T-cell (primary cell): ENCODE data around the gene TXNDC8. TPM values are rescaled to one million over a fixed set of nuclear protein-coding genes. Genes with fewer than 3 reads are reported as not detected.

Experiments used
- ATAC-seq, 4 experiments: fragments of 200-7000 bp in 3 of 4; fragments of 150-1000 bp in 1 of 4; cut with Tn5 transposase; replicated peaks in 1 of 4; 1 replicate in 3 of 4; 2 replicates in 1 of 4; pipeline ENCODE4 v1.10.0; 2021; ENCODE audit warnings: moderate library complexity in 3 of 4, mild to moderate bottlenecking in 2 of 4, moderate number of reproducible peaks in 1 of 4
- CTCF ChIA-PET, 2 donors: fragments of 300-600 bp; sonication (Branson Sonifier 250); formaldehyde crosslinking; loops; one replicate each; lab custom pipeline; 2022; ENCODE audit warnings: antibody characterized with exemption in 2 of 2; lab: Charles Lee
- POLR2A ChIA-PET, 2 donors: fragments of 300-600 bp; sonication (Branson Sonifier 250); formaldehyde crosslinking; loops; one replicate each; lab custom pipeline; 2022; ENCODE audit warnings: antibody characterized with exemption in 2 of 2; lab: Charles Lee
- DNase-seq, 35 experiments: peaks; one replicate each; pipeline versions ENCODE4 v3.0.0 to v3.0.0-alpha.2; 2013 to 2023
- H3K27ac ChIP-seq: one replicate; pipeline ENCODE4 v1.5.1; 2013; ENCODE audit warnings: low read length
- H3K27me3 ChIP-seq, 2 experiments: replicated peaks in 1 of 2; 1 replicate in 1 of 2; 2 replicates in 1 of 2; pipeline versions ENCODE4 v1.6.1 to v1.7.0; 2013; ENCODE audit warnings: low read length in 1 of 2, mixed read lengths in 1 of 2; ENCODE audit not compliant: control insufficient read depth in 2 of 2, insufficient read depth in 2 of 2; ENCODE audit errors: extremely low read depth in 1 of 2
- H3K36me3 ChIP-seq, 2 donors: 1 replicate in 1 of 2; 2 replicates in 1 of 2; pipeline versions ENCODE4 v1.6.1 to v1.7.0; 2013; ENCODE audit warnings: low read length in 1 of 2; ENCODE audit not compliant: control insufficient read depth in 2 of 2, insufficient read depth in 1 of 2; ENCODE audit errors: extremely low read depth in 1 of 2
- H3K4me1 ChIP-seq, 2 experiments: 1 replicate in 1 of 2; 2 replicates in 1 of 2; pipeline versions ENCODE4 v1.6.1 to v1.7.0; 2013; ENCODE audit warnings: low read length in 2 of 2, mixed read lengths in 1 of 2; ENCODE audit not compliant: insufficient read depth in 2 of 2, control insufficient read depth in 1 of 2; ENCODE audit errors: extremely low read depth in 1 of 2
- H3K4me3 ChIP-seq, 2 donors: 1 replicate in 1 of 2; 2 replicates in 1 of 2; pipeline versions ENCODE4 v1.5.1 to v1.7.0; 2013; ENCODE audit warnings: mild to moderate bottlenecking in 2 of 2, low read length in 1 of 2, moderate library complexity in 1 of 2; ENCODE audit not compliant: control insufficient read depth in 1 of 2; ENCODE audit errors: extremely low read depth in 1 of 2
- H3K9me3 ChIP-seq: 2 replicates; pipeline ENCODE4 v1.7.0; 2013
- H3K27ac Mint-ChIP-seq, 2 donors: one replicate each; pipeline ENCODE4 v1.8.0; 2020 to 2021; ENCODE audit warnings: mild to moderate bottlenecking in 2 of 2, mixed read lengths in 2 of 2
- H3K27me3 Mint-ChIP-seq, 2 donors: one replicate each; pipeline ENCODE4 v1.8.0; 2021 to 2022; ENCODE audit warnings: mixed read lengths in 2 of 2
- H3K36me3 Mint-ChIP-seq: one replicate; pipeline ENCODE4 v1.8.0; 2021; ENCODE audit warnings: mixed read lengths
- H3K4me1 Mint-ChIP-seq, 3 donors: one replicate each; pipeline ENCODE4 v1.8.0; 2020 to 2022; ENCODE audit warnings: mixed read lengths in 3 of 3, mild to moderate bottlenecking in 1 of 3
- H3K4me3 Mint-ChIP-seq, 3 donors: one replicate each; pipeline ENCODE4 v1.8.0; 2020 to 2022; ENCODE audit warnings: mild to moderate bottlenecking in 3 of 3, mixed read lengths in 3 of 3, moderate library complexity in 3 of 3
- H3K9me3 Mint-ChIP-seq, 3 donors: one replicate each; pipeline ENCODE4 v1.8.0; 2020 to 2022; ENCODE audit warnings: mixed read lengths in 3 of 3
- WGBS: methylation state at CpG from one replicate; pipeline ENCODE4 v1.1.5; 2013; ENCODE audit warnings: missing lambda C conversion rate; ENCODE audit not compliant: insufficient coverage; 5-methylcytosine and 5-hydroxymethylcytosine counted together
- total RNA-seq, 35 experiments: library from RNA in 6 of 35; stranded (reverse) in 6 of 35; fragments of 120-200 nt in 1 of 35; gene quantifications; one replicate each; pipeline versions ENCODE4 v1.2.1 to v1.2.4 and lab custom pipeline; 2013 to 2026

The TXNDC8 gene
- total RNA-seq, 5 donors from 2014 or later (not counting 1 experiment from before 2014, with no cell fraction given), result not detected

- CTCF ChIA-PET, result no interaction called here
- Mint-ChIP-seq H3K36me3 (no peaks in the 10 kb centered on the region), H3K27me3 (peaks cover 5 to 6% of the 10 kb centered on the region in 2 donors), H3K4me1 (peaks cover 0 to 2% (median 0%) of the 10 kb centered on the region in 3 donors), H3K4me3 (no peak overlapping the region), H3K27ac (no peak overlapping the region), H3K9me3 (no peaks in the 10 kb centered on the region)
- no peak overlapping the region for H3K27ac ChIP-seq
- WGBS, result no CpG with 5 or more reads among the region's 3 CpGs
- no peaks in the 10 kb centered on the region for H3K27me3 ChIP-seq
- H3K4me3 ChIP-seq, result no peak overlapping the region
- POLR2A ChIA-PET, result no interaction called here
- ATAC-seq (no peak), DNase-seq (no peak)
- H3K36me3 ChIP-seq, result no peaks in the 10 kb centered on the region
- no peaks in the 10 kb centered on the region for H3K9me3 ChIP-seq
- H3K4me1 ChIP-seq, result no peaks in the 10 kb centered on the region
Observed at GRCh38 chr9:110332766-110333165, 4.9 kb downstream of the TXNDC8 start.

GRCh38 chr9:110330484-110331105, 7.1 kb downstream of the TXNDC8 start:
- H3K9me3 Mint-ChIP-seq, result no peaks in the 10 kb centered on the region
- no peak for ATAC-seq
- 100% methylated on average over 1 of the region's 1 CpG for WGBS

GRCh38 chr9:110329639-110330230, 7.9 kb downstream of the TXNDC8 start:
- ATAC-seq (no peak), DNase-seq (no peak)
- H3K27ac ChIP-seq, result no peak overlapping the region
- WGBS, result 36% methylated on average over 2 of the region's 5 CpGs
- ChIA-PET CTCF (no interaction called here), POLR2A (no interaction called here)
- Mint-ChIP-seq H3K27me3 (no peaks in the 10 kb centered on the region), H3K4me3 (no peak overlapping the region), H3K9me3 (no peaks in the 10 kb centered on the region), H3K4me1 (peaks cover 0 to 2% (median 0%) of the 10 kb centered on the region in 3 donors), H3K27ac (no peak overlapping the region), H3K36me3 (no peaks in the 10 kb centered on the region)
- no peaks in the 10 kb centered on the region for H3K9me3 ChIP-seq
- H3K27me3 ChIP-seq, result no peaks in the 10 kb centered on the region
- H3K36me3 ChIP-seq, result no peaks in the 10 kb centered on the region
- H3K4me3 ChIP-seq, result no peak overlapping the region
- H3K4me1 ChIP-seq, result no peaks in the 10 kb centered on the region

More at GRCh38 chr9:110330484-110331105, 7.1 kb downstream of the TXNDC8 start:
- H3K4me1 ChIP-seq, result no peaks in the 10 kb centered on the region
- no peaks in the 10 kb centered on the region for H3K27me3 ChIP-seq
- no peak overlapping the region for H3K27ac Mint-ChIP-seq
- no peak for DNase-seq
- no peak overlapping the region for H3K27ac ChIP-seq
- peaks cover 0 to 2% (median 0%) of the 10 kb centered on the region in 3 donors for H3K4me1 Mint-ChIP-seq
- peaks cover 0 to 4% of the 10 kb centered on the region in 2 donors for H3K27me3 Mint-ChIP-seq
- H3K4me3 Mint-ChIP-seq, result no peak overlapping the region
- ChIA-PET POLR2A (no interaction called here), CTCF (no interaction called here)
- no peak overlapping the region for H3K4me3 ChIP-seq
- H3K9me3 ChIP-seq, result no peaks in the 10 kb centered on the region
- H3K36me3 ChIP-seq, result no peaks in the 10 kb centered on the region
- no peaks in the 10 kb centered on the region for H3K36me3 Mint-ChIP-seq

- no peaks in the 10 kb centered on the region for H3K36me3 ChIP-seq
- DNase-seq, result no peak
- H3K4me3 ChIP-seq, result no peak overlapping the region
- WGBS, result no CpG with 5 or more reads among the region's 1 CpG
- ChIA-PET POLR2A (no interaction called here), CTCF (no interaction called here)
- Mint-ChIP-seq H3K4me1 (no peaks in the 10 kb centered on the region), H3K36me3 (no peaks in the 10 kb centered on the region), H3K27me3 (no peaks in the 10 kb centered on the region), H3K27ac (no peak overlapping the region), H3K9me3 (no peaks in the 10 kb centered on the region), H3K4me3 (no peak overlapping the region)
- H3K9me3 ChIP-seq, result no peaks in the 10 kb centered on the region
- H3K4me1 ChIP-seq, result no peaks in the 10 kb centered on the region
- ATAC-seq, result no peak
- no peaks in the 10 kb centered on the region for H3K27me3 ChIP-seq
- no peak overlapping the region for H3K27ac ChIP-seq
Observed at GRCh38 chr9:110328763-110329162, 8.9 kb downstream of the TXNDC8 start.

- H3K9me3 Mint-ChIP-seq, result no peaks in the 10 kb centered on the region
Observed at GRCh38 chr9:110327716-110328115, 9.9 kb downstream of the TXNDC8 start.

GRCh38 chr9:110323818-110324217, 13.8 kb downstream of the TXNDC8 start:
- peaks cover 0 to 3% of the 10 kb centered on the region in 2 donors for H3K27me3 Mint-ChIP-seq
- H3K9me3 ChIP-seq, result no peaks in the 10 kb centered on the region
- no peaks in the 10 kb centered on the region for H3K36me3 ChIP-seq
- no peaks in the 10 kb centered on the region for H3K36me3 Mint-ChIP-seq
- DNase-seq (no peak), ATAC-seq (no peak)
- no peak overlapping the region for H3K4me3 ChIP-seq
- H3K4me3 Mint-ChIP-seq, result no peak overlapping the region
- ChIA-PET POLR2A (interaction anchor here in 1 of 2 donors (0.6 kb wide), 1 partner anchor 25 kb away, joined by 3 read pairs; no protein-coding TSS in a partner anchor), CTCF (no interaction called here)
- no peak overlapping the region for H3K27ac ChIP-seq
- H3K27ac Mint-ChIP-seq, result no peak overlapping the region
- no peaks in the 10 kb centered on the region for H3K4me1 ChIP-seq
- no peaks in the 10 kb centered on the region for H3K4me1 Mint-ChIP-seq
- no peaks in the 10 kb centered on the region for H3K27me3 ChIP-seq
- H3K9me3 Mint-ChIP-seq, result no peaks in the 10 kb centered on the region

More at GRCh38 chr9:110327716-110328115, 9.9 kb downstream of the TXNDC8 start:
- no peak overlapping the region for H3K4me3 ChIP-seq
- H3K4me1 ChIP-seq, result no peaks in the 10 kb centered on the region
- CTCF ChIA-PET, result no interaction called here
- no peaks in the 10 kb centered on the region for H3K27me3 ChIP-seq
- Mint-ChIP-seq H3K4me1 (no peaks in the 10 kb centered on the region), H3K27me3 (peaks cover 0 to 1% of the 10 kb centered on the region in 2 donors), H3K27ac (no peak overlapping the region), H3K36me3 (no peaks in the 10 kb centered on the region), H3K4me3 (no peak overlapping the region)
- no peak overlapping the region for H3K27ac ChIP-seq
- ATAC-seq, result no peak
- POLR2A ChIA-PET, result no interaction called here
- no peaks in the 10 kb centered on the region for H3K36me3 ChIP-seq
- WGBS, result no CpG with 5 or more reads among the region's 1 CpG
- no peak for DNase-seq
- no peaks in the 10 kb centered on the region for H3K9me3 ChIP-seq
